NCI-H748 (cell line): ENCODE data around the gene TAS2R43.
A peak's percentile ranks its signal among the peaks of the same experiment; 100 is the strongest.
"Not testable (repeated sequence)": the region's sequence is repeated elsewhere in the genome, so short reads cannot be mapped to it uniquely, and the experiment has no call there.

ENCODE experiments used
- DNase-seq: peaks from one replicate; lab custom pipeline; 2025; ENCODE audit not compliant: unreplicated experiment; lab: John Stamatoyannopoulos, UW

TAS2R43 gene

GRCh38 chr12:11092128-11092527, at the start of gene TAS2R43:
TSS of gene TAS2R43 (minus strand) at chr12:11092313. CDS start at chr12:11092229, 84 bp downstream.
- no peak for DNase-seq

GRCh38 chr12:11136075-11136474, 44.0 kb upstream of the TAS2R43 start:
- DNase-seq, result no peak

- DNase-seq, result no peak
These were observed 42.2 kb upstream of the TAS2R43 start, which contains the start of gene TAS2R30 for GRCh38 chr12:11134305-11134704. TSS of gene TAS2R30 (minus strand) at chr12:11134644. CDS start at chr12:11134244, 400 bp downstream.

GRCh38 chr12:11133816-11134215, 41.7 kb upstream of the TAS2R43 start:
- no peak for DNase-seq

GRCh38 chr12:11133162-11133561, 41.0 kb upstream of the TAS2R43 start:
- DNase-seq, result no peak

GRCh38 chr12:11130999-11131398, 38.9 kb upstream of the TAS2R43 start:
- no peak for DNase-seq

- no peak for DNase-seq
These were observed 38.3 kb upstream of the TAS2R43 start for GRCh38 chr12:11130382-11130781.

GRCh38 chr12:11114130-11114529, 22.0 kb upstream of the TAS2R43 start:
- DNase-seq, result not testable (repeated sequence)

- DNase-seq, result not testable (repeated sequence)
These were observed 19.1 kb upstream of the TAS2R43 start for GRCh38 chr12:11111213-11111612.

- no peak for DNase-seq
These were observed 16.7 kb upstream of the TAS2R43 start for GRCh38 chr12:11108862-11109261.

- no peak for DNase-seq
These were observed 15.6 kb upstream of the TAS2R43 start for GRCh38 chr12:11107719-11108118.

- no peak for DNase-seq
These were observed 14.2 kb upstream of the TAS2R43 start for GRCh38 chr12:11106288-11106687.

GRCh38 chr12:11105546-11105945, 13.4 kb upstream of the TAS2R43 start:
- DNase-seq, result no peak

GRCh38 chr12:11094910-11095309, 2.8 kb upstream of the TAS2R43 start:
- DNase-seq, result not testable (repeated sequence)

GRCh38 chr12:11089246-11089645, 2.9 kb downstream of the TAS2R43 start:
- DNase-seq, result no peak

- DNase-seq, result no peak
These were observed 6.7 kb downstream of the TAS2R43 start for GRCh38 chr12:11085419-11085818.

GRCh38 chr12:11081987-11082386, 10.1 kb downstream of the TAS2R43 start:
- no peak for DNase-seq

GRCh38 chr12:11078246-11078645, 13.9 kb downstream of the TAS2R43 start:
- DNase-seq, result no peak

GRCh38 chr12:11075642-11076041, 16.5 kb downstream of the TAS2R43 start:
- DNase-seq, result no peak

GRCh38 chr12:11071414-11071813, 20.7 kb downstream of the TAS2R43 start:
- DNase-seq, result peak; percentile 40

- no peak for DNase-seq
These were observed 21.1 kb downstream of the TAS2R43 start for GRCh38 chr12:11070999-11071398.

GRCh38 chr12:11069854-11070365, 22.2 kb downstream of the TAS2R43 start:
- DNase-seq, result no peak

- DNase-seq, result no peak
These were observed 24.6 kb downstream of the TAS2R43 start for GRCh38 chr12:11067514-11067913.
